GM18909 (cell line): ENCODE measurements around the gene LRRC8E.

ENCODE experiments used
- ATAC-seq: cut with Tn5 transposase; IDR thresholded peaks from one replicate; pipeline ENCODE4 v1.9.1; 2021; ENCODE audit warnings: mild to moderate bottlenecking; ENCODE audit not compliant: unreplicated experiment, poor library complexity

The LRRC8E gene

DNA sequence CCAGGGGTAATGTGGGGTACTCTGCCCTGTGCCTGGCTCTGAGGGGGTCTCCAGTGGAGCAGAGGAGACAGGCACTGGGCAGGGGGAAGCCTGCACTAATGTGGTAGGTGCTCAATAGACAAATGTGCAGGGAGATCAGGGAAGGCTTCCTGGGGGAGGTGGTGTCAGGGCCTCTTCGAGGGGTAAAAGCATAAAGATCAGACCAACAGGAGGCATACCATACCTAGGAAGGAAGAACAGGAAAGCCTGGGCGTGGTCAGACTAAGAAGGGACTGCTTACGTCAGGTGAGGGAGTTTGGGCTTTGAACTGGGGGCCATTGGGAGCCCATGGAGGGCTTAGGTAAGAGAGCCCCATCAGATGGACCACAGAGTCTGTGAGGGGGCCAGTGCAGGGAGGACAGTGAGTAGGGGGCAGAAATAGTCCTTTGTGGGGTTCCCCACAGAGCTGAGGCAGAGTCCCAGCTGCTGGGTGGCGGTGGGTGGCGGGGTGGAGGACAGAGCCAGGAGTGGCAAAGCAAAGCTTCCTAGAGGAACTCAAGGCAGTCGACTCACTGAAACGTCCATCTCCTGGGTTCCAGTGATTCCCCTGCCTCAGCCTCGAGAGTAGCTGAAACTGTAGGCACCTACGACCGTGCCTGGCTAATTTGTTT lies 22.9 kb upstream of the LRRC8E start:
- ATAC-seq: no peak

DNA sequence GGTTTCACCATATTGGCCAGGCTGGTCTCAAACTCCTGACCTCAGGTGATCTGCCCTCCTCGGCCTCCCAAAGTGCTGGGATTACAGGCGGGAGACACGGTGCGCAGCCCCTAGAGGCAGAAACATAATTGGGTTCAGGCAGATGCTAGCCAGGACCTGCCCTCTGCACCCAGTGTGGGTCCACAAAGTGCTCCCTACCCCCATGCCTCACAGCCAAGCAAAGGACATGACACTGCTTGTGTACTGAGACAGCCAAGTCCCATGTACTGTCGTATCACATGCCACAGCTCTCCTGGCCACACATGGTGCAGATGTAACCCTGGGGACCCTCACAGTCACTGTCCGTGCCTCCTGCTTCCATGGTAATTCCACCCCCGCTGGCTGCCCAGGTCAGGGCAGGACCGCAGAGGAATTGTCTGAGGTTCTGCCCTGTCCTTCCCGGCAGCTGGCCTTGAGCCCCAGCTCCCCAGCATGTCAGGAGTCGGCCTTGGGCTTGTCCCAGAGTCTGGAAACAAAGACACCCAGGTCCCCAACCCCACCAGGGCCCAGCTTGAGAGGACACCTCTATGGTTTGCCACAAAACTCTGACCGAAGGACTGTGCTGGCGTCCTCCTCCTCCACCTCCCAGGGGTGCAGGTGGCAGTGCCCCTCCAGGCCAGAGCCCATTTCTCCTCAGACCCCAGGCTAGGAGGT lies 21.8 kb upstream of the LRRC8E start:
- no peak for ATAC-seq

DNA sequence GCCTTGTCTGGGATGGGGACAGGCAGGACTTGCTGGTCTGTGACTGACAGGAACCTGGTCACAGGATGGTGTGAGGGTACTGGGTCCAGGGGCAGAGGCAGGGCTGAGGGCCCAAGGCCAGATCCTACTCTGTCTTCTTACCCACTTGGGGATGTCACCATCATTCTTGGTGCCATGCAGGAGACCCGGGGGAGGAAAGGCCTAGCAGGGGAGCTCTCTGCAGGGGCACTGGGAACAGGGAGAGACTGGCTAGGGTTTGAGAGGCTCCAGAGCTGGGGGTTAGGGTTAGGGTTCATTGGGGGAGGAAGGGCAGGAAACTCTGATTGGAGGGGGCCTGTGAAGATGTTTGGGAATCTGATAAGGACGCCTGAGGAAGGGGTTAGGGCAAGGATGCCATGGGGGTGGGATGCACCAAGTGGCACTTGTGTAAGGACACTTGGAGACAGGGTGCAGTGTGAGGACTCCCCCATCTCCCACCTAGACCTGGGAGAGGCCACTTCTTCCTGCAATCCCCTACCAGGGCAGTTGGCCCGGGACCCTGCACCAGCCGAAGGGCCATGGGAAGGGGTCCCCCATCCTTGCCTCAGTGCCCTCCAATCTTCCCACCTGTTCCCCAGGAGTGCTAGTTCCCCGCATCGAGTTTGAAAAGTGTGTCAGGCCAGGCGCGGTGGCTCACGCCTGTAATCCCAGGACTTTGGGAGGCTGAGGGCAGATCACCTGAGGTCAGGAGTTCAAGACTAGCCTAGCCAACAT lies 21.0 kb upstream of the LRRC8E start:
- ATAC-seq: no peak

DNA sequence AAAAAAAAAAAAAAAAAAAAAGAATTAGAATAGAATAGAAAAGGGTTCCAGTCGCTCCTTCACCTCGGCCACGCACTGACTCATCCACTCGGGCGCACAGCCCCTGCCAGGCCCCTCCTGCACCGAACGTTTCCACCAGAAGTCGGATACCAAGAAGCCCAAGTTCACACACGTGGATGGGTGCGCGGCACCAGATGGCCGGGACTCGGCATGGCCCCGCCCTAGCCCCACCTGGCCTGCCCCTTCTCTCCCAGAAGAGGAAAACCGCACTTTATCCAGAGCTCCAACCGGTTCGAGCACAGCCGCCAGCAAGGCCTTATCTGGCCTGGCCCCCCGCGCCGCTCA lies 20.0 kb upstream of the LRRC8E start:
- ATAC-seq: no peak

DNA sequence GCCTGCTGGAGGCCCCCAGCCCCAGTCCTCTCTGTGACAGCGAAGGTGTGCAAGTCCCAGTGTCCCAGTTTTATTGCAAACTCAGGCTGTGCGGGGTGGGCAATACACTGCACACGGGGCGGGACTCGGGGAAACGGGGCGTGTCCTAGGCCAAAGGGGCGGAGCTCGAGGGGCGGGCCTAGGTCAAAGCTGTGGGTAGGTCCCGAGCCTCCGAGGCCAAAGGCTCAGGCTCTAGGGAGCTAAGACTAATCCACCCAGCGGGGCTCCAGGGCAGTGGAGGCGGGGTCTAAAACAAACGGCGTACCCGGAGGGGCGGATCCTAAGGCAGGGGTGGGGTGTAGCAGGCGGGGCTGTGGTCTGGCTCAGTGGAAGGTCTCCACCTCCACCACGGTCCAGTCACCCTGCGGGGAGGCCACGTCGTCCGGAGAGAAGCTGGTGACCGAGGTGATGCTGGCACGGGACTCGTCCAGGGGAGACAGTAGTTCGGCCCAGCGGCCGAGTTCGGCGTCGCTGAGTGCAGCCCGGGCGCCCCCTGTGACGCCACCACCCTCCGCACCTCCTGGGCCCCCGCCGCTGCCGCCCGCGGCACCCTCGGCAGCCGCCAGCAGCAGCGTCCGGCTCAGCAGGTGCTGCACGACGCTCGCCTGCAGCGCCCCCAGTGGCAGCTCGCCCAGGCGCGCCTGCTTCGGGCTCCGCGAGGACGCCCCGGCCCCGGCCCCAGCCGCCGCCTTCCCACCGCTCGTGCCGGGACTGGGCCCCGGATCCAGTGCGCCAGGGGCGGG lies 19.4 kb upstream of the LRRC8E start:
- peak; percentile 71 for ATAC-seq

DNA sequence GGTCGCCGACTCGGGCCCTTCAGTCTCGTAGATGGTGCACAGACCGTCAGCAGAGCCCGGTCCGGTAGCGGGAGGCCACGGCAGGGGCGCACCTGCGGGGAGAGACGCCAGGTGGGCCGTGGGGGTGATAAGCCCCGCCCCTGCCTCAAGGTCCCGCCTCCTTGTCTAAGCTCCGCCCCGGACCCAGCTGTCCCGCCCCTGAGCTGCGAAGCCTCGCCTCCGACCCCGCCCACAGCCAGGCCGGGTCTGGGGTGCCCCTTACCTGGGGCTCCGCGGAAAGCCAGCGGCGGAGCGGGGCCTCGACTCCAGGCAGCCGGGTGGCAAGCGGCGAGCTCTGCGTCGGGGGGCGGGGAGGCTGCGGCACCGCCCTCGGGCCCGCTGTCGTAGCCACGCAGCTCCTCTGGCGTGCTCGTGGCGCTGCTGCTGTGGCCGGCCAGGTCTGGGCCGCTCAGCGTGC lies 18.8 kb upstream of the LRRC8E start:
- ATAC-seq: peak; percentile 53

DNA sequence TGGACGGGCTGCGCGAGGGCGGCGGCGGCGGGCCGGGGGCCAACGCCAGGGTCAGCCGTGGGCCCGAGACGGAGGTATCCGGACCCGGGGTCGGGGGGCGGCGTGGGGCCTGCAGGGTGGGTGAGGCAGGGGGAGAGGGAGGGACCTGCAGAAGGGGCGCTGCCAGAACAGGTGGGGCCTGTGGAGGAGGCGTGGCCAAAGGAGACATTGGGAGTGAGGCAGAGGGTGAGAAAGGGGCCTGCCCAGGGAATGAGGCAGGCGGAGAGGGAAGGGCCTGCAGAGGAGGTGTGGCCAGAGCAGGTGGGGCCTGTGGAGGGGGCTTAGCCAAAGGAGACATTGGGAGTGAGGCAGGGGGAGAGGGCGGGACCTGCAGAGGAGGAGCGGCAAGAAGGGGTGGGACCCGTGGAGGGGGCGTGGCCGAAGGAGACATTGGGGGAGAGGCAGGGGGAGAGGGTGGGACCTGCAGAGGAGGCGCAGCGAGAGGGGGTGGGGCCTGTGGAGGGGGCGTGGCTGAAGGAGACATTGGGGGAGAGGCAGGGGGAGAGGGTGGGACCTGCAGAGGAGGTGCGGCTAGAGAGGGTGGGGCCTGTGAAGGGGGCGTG lies 18.3 kb upstream of the LRRC8E start:
- no peak for ATAC-seq

DNA sequence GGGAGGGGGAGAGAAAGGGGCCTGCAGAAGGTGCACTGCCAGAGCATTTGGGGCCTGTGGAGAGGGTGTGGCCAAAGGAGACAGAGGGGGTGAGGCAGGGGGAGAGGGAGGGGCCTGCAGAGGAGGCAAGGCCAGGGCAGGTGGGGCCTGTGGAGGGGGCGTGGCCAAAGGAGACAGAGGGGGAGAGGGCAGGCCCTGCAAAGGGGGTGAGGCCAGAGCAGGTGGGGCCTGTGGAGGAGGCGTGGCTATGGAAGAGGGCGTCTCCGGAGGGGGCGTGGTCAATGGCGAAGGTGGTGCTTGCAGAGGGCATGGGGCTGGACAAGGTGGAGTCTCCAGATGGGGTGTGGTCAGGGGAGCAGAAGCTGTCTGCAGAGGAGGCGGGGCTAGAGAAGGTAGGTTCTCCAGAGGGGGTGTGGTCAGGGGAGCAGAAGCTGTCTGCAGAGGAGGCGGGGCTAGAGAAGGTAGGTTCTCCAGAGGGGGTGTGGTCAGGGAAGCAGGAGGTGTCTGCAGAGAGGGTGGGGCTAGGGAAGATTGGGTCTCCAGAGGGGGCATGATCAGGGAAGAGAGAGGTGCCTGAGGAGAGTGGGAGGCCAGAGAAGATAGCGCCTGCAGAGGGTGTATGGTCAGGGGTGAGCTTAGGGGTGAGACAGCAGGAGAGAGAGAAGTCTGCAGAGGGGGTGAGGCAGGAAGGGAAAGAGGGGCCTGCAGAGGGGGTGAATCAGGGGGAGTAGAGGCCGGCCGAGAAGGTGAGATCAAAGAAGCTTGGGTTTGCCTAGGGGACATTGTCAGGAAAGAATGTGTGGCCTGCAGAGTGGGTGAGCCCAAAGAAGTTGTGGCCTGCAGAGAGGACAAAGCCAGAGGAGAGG lies 17.5 kb upstream of the LRRC8E start:
- ATAC-seq: no peak

DNA sequence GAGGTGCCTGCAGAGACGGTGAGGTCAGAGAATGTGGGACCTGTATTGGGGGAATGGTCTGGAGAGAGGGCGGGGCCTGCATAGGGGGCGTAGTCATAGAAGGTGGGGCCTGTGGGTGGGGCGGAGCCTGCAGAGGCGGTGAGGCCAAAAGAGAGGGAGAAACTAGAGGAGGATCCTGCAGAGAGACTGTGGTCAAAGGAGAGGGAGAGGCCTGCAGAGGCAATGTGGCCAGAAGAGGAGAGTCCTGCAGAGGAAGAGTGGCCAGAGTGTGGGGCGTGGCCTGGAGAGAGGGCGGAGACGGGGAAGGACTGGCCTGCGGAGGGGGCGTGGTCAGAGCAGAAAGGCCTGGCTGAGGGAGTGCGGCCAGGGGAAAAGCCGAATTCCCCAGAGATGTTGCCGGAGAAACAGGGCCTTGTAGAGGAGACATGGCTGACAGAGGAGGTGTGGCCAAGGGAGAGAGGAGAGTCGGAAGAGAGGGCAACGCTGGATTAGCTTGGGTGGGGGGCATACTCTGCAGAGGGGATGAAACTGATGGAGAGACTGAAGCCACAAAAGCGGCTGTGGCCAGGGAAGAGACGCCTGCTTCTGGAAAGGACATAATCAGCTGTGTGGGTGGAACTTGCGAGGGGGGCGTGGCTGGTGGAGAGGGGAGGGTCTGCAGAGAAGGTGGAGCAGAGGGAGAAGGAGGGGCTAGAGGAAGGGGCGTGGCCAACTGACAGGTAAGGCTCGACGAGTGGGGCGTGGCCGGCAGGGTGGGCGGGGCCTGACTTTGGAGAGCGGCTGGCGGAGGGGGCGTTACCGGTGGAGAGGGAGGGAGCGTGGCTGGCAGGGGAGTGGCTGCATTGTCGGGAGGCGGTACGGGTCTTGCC lies 16.6 kb upstream of the LRRC8E start:
- ATAC-seq: no peak

DNA sequence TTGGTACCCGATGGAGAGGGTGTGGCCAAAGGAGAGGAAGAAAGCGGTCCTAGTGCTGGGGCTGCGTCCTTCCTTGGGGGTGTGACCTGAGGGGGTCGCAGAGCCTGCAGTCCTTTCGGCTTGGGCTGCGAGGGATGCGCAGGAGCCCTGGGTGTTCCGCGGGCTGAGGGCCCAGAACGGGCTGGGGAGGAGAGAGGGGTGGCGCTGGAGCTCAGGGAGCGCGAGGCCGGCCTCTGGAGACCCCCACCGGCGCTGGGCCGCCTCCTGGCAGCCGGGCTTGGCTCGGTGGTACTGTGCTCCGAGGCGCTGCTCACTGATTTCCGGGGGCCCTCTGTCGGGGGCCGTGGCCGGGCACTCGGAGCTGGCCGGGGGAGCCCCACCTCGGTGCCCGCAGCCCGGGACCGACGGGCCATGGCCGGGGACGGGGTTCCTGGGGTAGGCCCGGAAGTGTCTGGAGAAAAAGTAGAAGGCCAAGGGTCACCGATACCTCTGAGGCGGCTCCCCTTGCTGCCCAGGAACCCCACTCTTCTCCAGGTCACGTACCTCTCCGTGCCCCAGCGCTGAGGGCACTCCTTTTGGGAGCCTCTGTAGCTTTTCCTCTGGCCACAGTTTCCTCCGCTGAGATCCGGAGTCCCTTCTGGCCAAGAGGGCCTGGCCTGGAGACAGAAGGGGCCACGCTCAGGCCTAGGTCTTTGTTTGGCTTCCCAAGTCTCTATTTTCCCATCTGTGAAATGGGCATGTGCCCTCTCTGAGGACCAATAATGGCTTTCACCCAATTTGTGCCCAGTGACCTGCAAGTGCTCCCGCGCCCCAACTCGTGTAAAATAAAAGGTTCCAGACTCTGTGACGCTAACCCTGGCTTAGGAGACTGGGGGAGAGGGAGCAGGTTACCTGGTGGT lies 15.8 kb upstream of the LRRC8E start:
- no peak for ATAC-seq

DNA sequence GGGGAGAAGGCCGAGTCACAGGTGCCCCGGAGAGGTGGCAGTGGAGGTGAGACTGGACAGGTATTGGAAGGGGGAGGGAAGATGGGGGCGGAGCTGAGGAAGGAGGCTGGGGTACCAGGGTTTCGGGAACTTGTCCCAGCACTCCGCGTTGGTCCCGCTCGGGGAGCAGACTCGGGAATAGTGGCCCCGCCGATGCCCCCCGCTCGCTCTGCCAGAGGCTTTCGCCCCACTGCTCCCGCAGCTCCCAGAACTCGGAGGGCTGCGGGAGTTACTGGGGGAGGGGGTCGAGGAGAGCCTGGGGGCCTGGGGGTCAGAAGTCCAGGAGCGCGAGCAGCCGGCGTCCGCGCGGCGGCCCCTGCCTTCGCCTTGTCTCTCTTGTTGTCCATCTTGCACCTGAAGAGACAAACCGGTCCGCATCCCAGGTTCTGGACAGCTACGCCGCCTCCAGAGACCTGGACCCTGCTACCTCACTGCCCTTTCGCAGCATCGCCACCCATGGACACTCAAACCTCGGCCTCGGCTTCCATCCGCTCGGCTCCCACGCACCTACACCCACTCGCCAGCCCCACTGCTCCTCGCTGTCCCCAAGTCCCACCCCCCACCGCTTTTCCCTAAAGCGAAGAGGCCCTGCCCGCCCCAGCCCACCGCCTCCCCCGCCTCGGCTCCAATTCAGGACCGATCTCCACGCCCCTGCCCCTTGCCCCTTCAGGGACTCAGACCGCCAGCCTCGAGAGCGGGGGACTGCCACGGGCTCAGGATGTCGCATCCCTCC lies 14.8 kb upstream of the LRRC8E start:
- no peak for ATAC-seq

DNA sequence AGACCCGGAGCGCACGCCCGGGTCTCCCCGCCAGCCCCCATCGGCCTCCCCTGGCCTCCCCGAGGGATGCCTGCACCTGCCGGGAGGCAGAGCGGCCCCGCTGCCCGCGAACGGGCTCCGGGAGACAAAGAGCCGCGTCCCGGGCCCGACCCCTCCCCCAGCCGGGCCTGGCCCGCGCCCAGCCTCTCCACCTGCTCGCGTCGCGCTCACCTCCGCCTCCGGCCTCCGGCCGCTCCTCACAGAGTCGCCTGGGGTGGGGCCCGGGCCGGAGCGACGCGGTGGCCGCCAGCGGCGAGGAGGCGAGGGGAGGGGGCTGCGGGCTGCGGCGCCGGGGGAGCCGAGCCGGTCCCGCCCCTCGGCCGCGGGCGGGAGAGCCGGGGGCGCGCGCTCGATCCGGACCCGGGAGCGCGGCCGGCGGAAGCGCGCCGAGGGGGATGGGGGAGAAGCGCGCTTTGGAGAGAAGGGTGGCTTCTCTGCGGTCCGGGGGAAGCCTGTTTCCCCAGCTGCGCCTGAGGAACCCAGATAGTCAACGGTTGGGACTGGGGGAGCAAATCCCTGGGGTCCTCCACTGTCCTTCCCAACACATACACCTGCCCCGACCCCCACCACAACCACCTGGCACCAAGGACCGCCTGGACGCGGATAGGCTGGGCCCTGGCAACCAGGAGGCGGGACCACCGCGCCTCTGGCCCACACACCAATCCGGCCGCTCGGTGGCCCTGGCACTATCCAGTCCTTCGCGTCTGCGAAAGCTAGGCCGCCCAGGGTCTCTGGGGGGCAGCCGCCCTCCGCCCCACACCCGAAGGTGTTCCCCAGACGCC lies 14.0 kb upstream of the LRRC8E start, which contains the start of gene PRR36:
Gene PRR36, minus strand, starts transcription at position 315 of the 821 bp plus-strand sequence. CDS start 701 bp downstream, outside the sequence.
- no peak for ATAC-seq

DNA sequence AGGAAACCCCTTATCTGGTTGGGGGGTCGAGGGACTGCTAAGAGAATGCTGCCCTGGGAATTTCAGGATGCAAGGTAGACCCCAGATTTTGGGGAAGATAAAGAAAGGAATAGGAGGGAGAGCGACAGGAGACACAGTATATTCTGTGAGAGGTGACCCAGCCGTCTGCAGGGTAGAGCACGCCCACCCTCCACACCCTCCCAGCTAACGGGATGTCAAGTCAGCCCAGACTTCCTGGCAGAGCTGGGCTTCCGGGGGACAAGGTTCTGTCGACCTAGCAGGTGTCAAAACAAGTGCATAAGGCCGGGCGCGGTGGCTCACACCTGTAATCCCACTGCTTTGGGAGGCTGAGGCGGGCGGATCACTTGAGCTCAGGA lies 13.4 kb upstream of the LRRC8E start:
- no peak for ATAC-seq

DNA sequence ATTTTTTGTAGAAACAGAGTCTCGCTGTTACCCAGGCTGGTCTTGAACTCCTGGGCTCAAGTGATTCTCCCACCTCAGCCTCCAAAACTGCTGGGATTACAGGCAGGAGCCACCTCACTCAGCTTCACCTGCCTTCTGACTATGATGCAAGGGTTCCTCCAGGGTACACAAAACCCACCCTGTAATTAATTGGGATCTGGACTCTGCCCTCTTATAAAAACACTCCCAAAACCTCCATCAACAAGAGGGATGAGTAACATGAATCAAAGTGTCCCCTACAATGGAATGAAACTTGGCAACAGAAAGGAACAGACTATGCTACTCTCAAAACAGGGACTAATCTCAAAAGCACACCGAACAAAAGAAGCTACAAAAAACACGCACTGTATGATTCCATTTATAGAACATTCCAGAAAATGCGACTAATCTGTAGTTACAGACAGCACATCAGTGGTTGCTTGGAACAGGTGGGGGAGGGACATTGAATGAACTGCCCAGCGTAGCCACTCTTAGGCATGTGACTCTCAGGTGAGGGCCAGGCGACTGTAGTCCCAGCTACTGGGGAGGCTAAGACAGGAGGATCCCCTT lies 11.0 kb upstream of the LRRC8E start:
- ATAC-seq: no peak

DNA sequence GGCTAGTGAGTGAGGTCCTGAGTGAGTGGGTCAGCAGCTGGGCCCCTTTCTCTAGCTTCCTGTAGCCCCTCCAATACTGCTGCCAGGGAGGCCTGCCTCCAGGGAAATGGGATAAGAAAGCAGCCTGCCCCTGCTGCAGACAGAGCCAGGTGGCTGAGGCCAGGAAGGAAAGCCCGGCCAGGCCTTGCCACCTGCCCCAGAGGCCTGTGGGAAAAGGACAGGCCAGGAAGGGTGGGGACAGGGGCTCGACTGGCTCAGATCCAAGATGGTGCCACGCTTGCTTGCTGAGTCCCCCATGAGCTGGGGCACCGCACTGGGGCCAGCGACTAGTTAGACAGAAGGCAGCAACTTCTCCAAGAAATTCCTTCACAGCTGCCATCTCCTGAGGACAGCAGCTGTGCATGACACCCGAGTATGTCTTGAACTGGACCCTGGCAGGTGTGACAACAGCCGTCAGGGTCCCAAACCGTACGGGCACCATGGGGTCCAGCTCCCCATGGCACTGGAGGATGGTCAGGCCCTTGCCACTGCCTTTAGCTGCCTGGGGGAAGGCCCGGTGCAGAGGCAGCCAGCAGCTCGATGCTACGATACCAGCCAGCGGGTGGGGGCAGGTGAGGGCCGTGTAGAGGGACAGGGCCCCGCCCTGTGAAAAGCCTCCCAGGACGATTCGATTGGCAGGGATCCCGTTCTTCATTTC lies 9.1 kb upstream of the LRRC8E start:
- ATAC-seq: no peak
